Lower lobe of right lung (tissue), 2 donors: Measurements from ENCODE around the gene ETV6. TPM values are rescaled to one million over a fixed set of nuclear protein-coding genes. Genes with fewer than 3 reads are reported as not detected.
A peak's percentile ranks its signal among the peaks of the same experiment; 100 is the strongest.

ENCODE experiments used
- ATAC-seq, 2 donors: fragments of 200-7000 bp; cut with Tn5 transposase; one replicate each; pipeline ENCODE4 v1.9.1; 2020 to 2022; ENCODE audit warnings: mild to moderate bottlenecking in 2 of 2, moderate library complexity in 2 of 2
- DNase-seq: peaks from one replicate; pipeline ENCODE4 v3.0.0-alpha.2; 2020
- H3K27ac ChIP-seq: fragments of 200-600 bp; one replicate; pipeline ENCODE4 v1.8.0; 2022
- H3K27me3 ChIP-seq: fragments of 200-600 bp; one replicate; pipeline ENCODE4 v1.8.0; 2022; ENCODE audit warnings: low read depth
- H3K36me3 ChIP-seq: fragments of 200-600 bp; one replicate; pipeline ENCODE4 v1.8.0; 2022; ENCODE audit warnings: mild to moderate bottlenecking
- H3K4me1 ChIP-seq: fragments of 200-600 bp; one replicate; pipeline ENCODE4 v1.8.0; 2022
- H3K4me3 ChIP-seq: fragments of 200-600 bp; one replicate; pipeline ENCODE4 v1.8.0; 2022; ENCODE audit warnings: mild to moderate bottlenecking
- H3K9me3 ChIP-seq: fragments of 200-600 bp; one replicate; pipeline ENCODE4 v1.8.0; 2022
- CTCF ChIP-seq: fragments of 200-600 bp; IDR thresholded peaks from one replicate; pipeline ENCODE4 v1.8.0; 2022; ENCODE audit warnings: antibody characterized with exemption, mild to moderate bottlenecking
- intact Hi-C: fragments of 100-400 bp; cut with DNase I; formaldehyde crosslinking; loops from one replicate; pipeline ENCODE4 v1.11.0; 2022
- total RNA-seq: library from RNA; stranded (reverse); fragmentation: NEBNext Ultra II Directional; extraction: Animal tissue kit (Norgen Biotek cat#: 25700); gene quantifications from one replicate; pipeline ENCODE4 v1.2.1, GENCODE V29; 2021
- donor health status: DM: no; HTN: yes; CAD: no; lungs with severe emphysema.

The ETV6 gene
- total RNA-seq, 1 donor from 2014 or later = 48.4 TPM

- Histone ChIP-seq H3K9me3 (no peaks in the 10 kb centered on the region), H3K4me3 (no peak overlapping the region), H3K27ac (no peak overlapping the region), H3K27me3 (no peaks in the 10 kb centered on the region), H3K4me1 (peaks cover 4% of the 10 kb centered on the region), H3K36me3 (peaks cover 32% of the 10 kb centered on the region)
- no peak for DNase-seq
- no peak for TF ChIP-seq CTCF
- no peak for ATAC-seq
- intact Hi-C loops = no loop called here
Measured at GRCh38 chr12:11847539-11847938, 198.1 kb downstream of the ETV6 start.

GRCh38 chr12:11849757-11850504 lies 200.5 kb downstream of the ETV6 start:
- ATAC-seq = no peak
- Histone ChIP-seq H3K36me3 (peaks cover 34% of the 10 kb centered on the region), H3K4me1 (peaks cover 9% of the 10 kb centered on the region), H3K4me3 (no peak overlapping the region), H3K9me3 (no peaks in the 10 kb centered on the region), H3K27me3 (no peaks in the 10 kb centered on the region), H3K27ac (no peak overlapping the region)
- TF ChIP-seq CTCF = no peak
- no peak for DNase-seq
- intact Hi-C loops = no loop called here

GRCh38 chr12:11853126-11853525 lies 203.7 kb downstream of the ETV6 start:
- Histone ChIP-seq H3K9me3 (no peaks in the 10 kb centered on the region), H3K36me3 (peaks cover 45% of the 10 kb centered on the region), H3K4me1 (peaks cover 19% of the 10 kb centered on the region), H3K4me3 (no peak overlapping the region), H3K27ac (no peak overlapping the region), H3K27me3 (no peaks in the 10 kb centered on the region)
- TF ChIP-seq CTCF = no peak
- no peak for DNase-seq
- intact Hi-C loops = no loop called here
- ATAC-seq = no peak

GRCh38 chr12:11854011-11854499 lies 204.6 kb downstream of the ETV6 start:
- H3K36me3 ChIP-seq = peaks cover 45% of the 10 kb centered on the region
- no peak for TF ChIP-seq CTCF
- peaks cover 19% of the 10 kb centered on the region for H3K4me1 ChIP-seq
- ATAC-seq (no peak), DNase-seq (no peak)
- H3K4me3 ChIP-seq = no peak overlapping the region
- no peak overlapping the region for H3K27ac ChIP-seq
- H3K27me3 ChIP-seq = no peaks in the 10 kb centered on the region
- intact Hi-C loops = no loop called here
- no peaks in the 10 kb centered on the region for H3K9me3 ChIP-seq

- ATAC-seq = peak; percentile 26 to 34
- no peak for TF ChIP-seq CTCF
- intact Hi-C loops = no loop called here
Measured at GRCh38 chr12:11855983-11856374, 206.5 kb downstream of the ETV6 start.

More at GRCh38 chr12:11855983-11856374, 206.5 kb downstream of the ETV6 start:
- Histone ChIP-seq H3K4me3 (no peak overlapping the region), H3K4me1 (peaks cover 23% of the 10 kb centered on the region), H3K27ac (peak overlapping the region; percentile 12), H3K9me3 (no peaks in the 10 kb centered on the region), H3K36me3 (peaks cover 45% of the 10 kb centered on the region), H3K27me3 (no peaks in the 10 kb centered on the region)
- no peak for DNase-seq
